H1 (cell line): ENCODE measurements around the gene MAML3. TPM values are rescaled to one million over a fixed set of nuclear protein-coding genes. Genes with fewer than 3 reads are reported as not detected.

Experiments
- CTCF ChIA-PET: fragments of 300-600 bp; sonication (Branson Sonifier 250); formaldehyde crosslinking; loops from one replicate; lab custom pipeline; 2021; ENCODE audit not compliant: partially characterized antibody; lab: Charles Lee
- POLR2A ChIA-PET: fragments of 300-600 bp; sonication (Branson Sonifier 250); formaldehyde crosslinking; loops from one replicate; lab custom pipeline; 2021; ENCODE audit warnings: inconsistent platforms; ENCODE audit not compliant: partially characterized antibody; lab: Charles Lee
- DNase-seq, 2 experiments: peaks; one replicate each; pipeline versions ENCODE4 v3.0.0 to v3.0.0-alpha.2; 2010 to 2022; ENCODE audit warnings: low spot score in 2 of 2, low read depth in 1 of 2, mixed read lengths in 1 of 2
- FAIRE-seq: peaks from 2 replicates; lab custom pipeline; 2011; peaks lifted over from hg19 to GRCh38; lab: Jason Lieb, UNC
- H2AFZ ChIP-seq: 2 replicates; pipeline ENCODE4 v1.8.1; 2012; ENCODE audit warnings: low read length, inconsistent platforms
- H2AK5ac ChIP-seq: 2 replicates; pipeline ENCODE4 v1.6.1; 2013; ENCODE audit warnings: low read depth, low read length
- H2BK120ac ChIP-seq: replicated peaks from 2 replicates; pipeline ENCODE3; 2013; ENCODE audit warnings: low read depth, low read length, inconsistent platforms
- H2BK12ac ChIP-seq: 2 replicates; pipeline ENCODE4 v1.6.1; 2013; ENCODE audit warnings: low read depth, low read length
- H2BK15ac ChIP-seq: 2 replicates; pipeline ENCODE4 v1.6.1; 2013; ENCODE audit warnings: low read length
- H2BK20ac ChIP-seq: 2 replicates; pipeline ENCODE4 v1.6.1; 2013; ENCODE audit warnings: low read length
- H2BK5ac ChIP-seq: 2 replicates; pipeline ENCODE4 v1.6.1; 2013; ENCODE audit warnings: low read depth, low read length
- H3K14ac ChIP-seq: 2 replicates; pipeline ENCODE4 v1.6.1; 2013; ENCODE audit warnings: inconsistent platforms; ENCODE audit not compliant: insufficient read length
- H3K18ac ChIP-seq: 2 replicates; pipeline ENCODE4 v1.6.1; 2013; ENCODE audit warnings: low read length; ENCODE audit errors: extremely low read depth
- H3K23ac ChIP-seq: 2 replicates; pipeline ENCODE4 v1.6.1; 2013; ENCODE audit warnings: inconsistent platforms; ENCODE audit not compliant: insufficient read length
- H3K23me2 ChIP-seq: 2 replicates; pipeline ENCODE4 v1.6.1; 2013; ENCODE audit warnings: low read depth, low read length
- H3K27ac ChIP-seq: 2 replicates; pipeline ENCODE4 v1.6.1; 2011; ENCODE audit warnings: low read depth, low read length, inconsistent platforms
- H3K27me3 ChIP-seq, 4 experiments: replicated peaks in 1 of 4; 1 replicate in 1 of 4; 2 replicates in 3 of 4; pipeline versions ENCODE4 v1.6.1 to v1.8.1; 2011 to 2013; ENCODE audit warnings: low read length in 3 of 4, mild to moderate bottlenecking in 3 of 4, inconsistent platforms in 2 of 4, mixed read lengths in 2 of 4, moderate library complexity in 1 of 4; ENCODE audit not compliant: control insufficient read depth in 3 of 4, insufficient read depth in 3 of 4; ENCODE audit errors: extremely low read depth in 1 of 4
- H3K36me3 ChIP-seq, 4 experiments: 2 replicates each; pipeline versions ENCODE4 v1.6.1 to v1.8.1; 2011 to 2013; ENCODE audit warnings: mild to moderate bottlenecking in 4 of 4, low read length in 3 of 4, moderate library complexity in 2 of 4, control low read depth in 1 of 4, inconsistent platforms in 1 of 4; ENCODE audit not compliant: insufficient read depth in 4 of 4, control insufficient read depth in 2 of 4
- H3K4ac ChIP-seq: replicated peaks from 2 replicates; pipeline ENCODE3; 2013; ENCODE audit warnings: low read length, low read depth, mixed read lengths, inconsistent platforms; ENCODE audit not compliant: insufficient read length
- H3K4me1 ChIP-seq, 4 experiments: replicated peaks in 1 of 4; 1 replicate in 1 of 4; 2 replicates in 3 of 4; pipeline versions ENCODE4 v1.6.1 to v1.8.1; 2011 to 2013; ENCODE audit warnings: low read length in 3 of 4, inconsistent platforms in 2 of 4, mixed read lengths in 1 of 4; ENCODE audit not compliant: insufficient read depth in 4 of 4, control insufficient read depth in 3 of 4
- H3K4me2 ChIP-seq, 2 experiments: 2 replicates each; pipeline versions ENCODE4 v1.6.1 to v1.8.1; 2011 to 2013; ENCODE audit warnings: low read depth in 2 of 2, low read length in 2 of 2, control low read depth in 1 of 2, inconsistent platforms in 1 of 2, mild to moderate bottlenecking in 1 of 2; ENCODE audit not compliant: insufficient read depth in 1 of 2
- H3K4me3 ChIP-seq, 4 experiments: fragments of 200-600, 300-600 bp in 1 of 4; sonication (generic), shearing (Covaris generic), sonication (Bioruptor Twin) in 1 of 4; 2 replicates each; pipeline versions ENCODE4 v1.5.1 to v1.8.1; 2011 to 2016; ENCODE audit warnings: low read length in 4 of 4, low read depth in 3 of 4, control low read depth in 2 of 4, inconsistent platforms in 2 of 4, mild to moderate bottlenecking in 2 of 4, mixed read lengths in 1 of 4, moderate library complexity in 1 of 4; ENCODE audit not compliant: insufficient read depth in 2 of 4; ENCODE audit errors: extremely low read depth in 1 of 4
- H3K56ac ChIP-seq: replicated peaks from 2 replicates; pipeline ENCODE3; 2013; ENCODE audit warnings: low read depth, mild to moderate bottlenecking, mixed read lengths, low read length, inconsistent platforms; ENCODE audit not compliant: insufficient read length
- H3K79me1 ChIP-seq: 2 replicates; pipeline ENCODE4 v1.6.1; 2013; ENCODE audit warnings: low read depth, low read length, control low read depth
- H3K79me2 ChIP-seq, 2 experiments: 2 replicates each; pipeline versions ENCODE4 v1.6.1 to v1.8.1; 2012 to 2013; ENCODE audit warnings: low read length in 2 of 2, mild to moderate bottlenecking in 2 of 2, inconsistent platforms in 1 of 2; ENCODE audit not compliant: insufficient read depth in 2 of 2, control insufficient read depth in 1 of 2
- H3K9ac ChIP-seq, 4 experiments: replicated peaks in 1 of 4; 1 replicate in 1 of 4; 2 replicates in 3 of 4; pipeline versions ENCODE4 v1.6.1 to v1.8.1; 2011 to 2013; ENCODE audit warnings: low read depth in 3 of 4, low read length in 3 of 4, control low read depth in 2 of 4, mild to moderate bottlenecking in 2 of 4, moderate library complexity in 2 of 4, inconsistent platforms in 1 of 4; ENCODE audit errors: extremely low read depth in 1 of 4
- H3K9me3 ChIP-seq, 2 experiments: 2 replicates each; pipeline versions ENCODE4 v1.6.1 to v1.8.1; 2012 to 2013; ENCODE audit warnings: mild to moderate bottlenecking in 2 of 2, moderate library complexity in 2 of 2, control low read depth in 1 of 2, inconsistent platforms in 1 of 2, low read depth in 1 of 2, low read length in 1 of 2, mixed read lengths in 1 of 2; ENCODE audit not compliant: insufficient read depth in 2 of 2
- H4K20me1 ChIP-seq, 2 experiments: replicated peaks in 1 of 2; 2 replicates each; pipeline versions ENCODE3 to v1.8.1; 2011 to 2013; ENCODE audit warnings: inconsistent platforms in 2 of 2, low read length in 2 of 2, mild to moderate bottlenecking in 1 of 2; ENCODE audit not compliant: insufficient read depth in 2 of 2, control insufficient read depth in 1 of 2
- H4K5ac ChIP-seq: 2 replicates; pipeline ENCODE4 v1.6.1; 2013; ENCODE audit warnings: low read length, low read depth, mixed read lengths, inconsistent platforms; ENCODE audit not compliant: insufficient read length
- H4K8ac ChIP-seq: 2 replicates; pipeline ENCODE4 v1.8.0; 2013; ENCODE audit warnings: mild to moderate bottlenecking, moderate library complexity, low read length, inconsistent platforms; ENCODE audit not compliant: insufficient read depth; ENCODE audit errors: extremely low read depth
- H4K91ac ChIP-seq: replicated peaks from 2 replicates; pipeline ENCODE3; 2013; ENCODE audit warnings: low read length, mixed read lengths, inconsistent platforms; ENCODE audit not compliant: insufficient read length
- CTBP2 ChIP-seq: IDR thresholded peaks from 2 replicates; pipeline ENCODE4 v1.7.0; 2011; ENCODE audit warnings: borderline replicate concordance, mild to moderate bottlenecking, moderate library complexity, mixed read lengths, low read length; ENCODE audit not compliant: insufficient read depth, insufficient read length
- FOSL1 ChIP-seq: IDR thresholded peaks from 2 replicates; pipeline ENCODE4 v1.6.1; 2011; ENCODE audit warnings: mild to moderate bottlenecking, low read depth, low read length, moderate library complexity; ENCODE audit not compliant: insufficient read depth
- HDAC2 ChIP-seq, 2 experiments: fragments of 300-600 bp in 1 of 2; sonication (generic) in 1 of 2; IDR thresholded peaks; 2 replicates each; pipeline ENCODE4 v1.6.1; 2011 to 2012; ENCODE audit warnings: low read depth in 2 of 2, low read length in 2 of 2, mild to moderate bottlenecking in 2 of 2, moderate library complexity in 2 of 2, borderline replicate concordance in 1 of 2, inconsistent platforms in 1 of 2
- KDM5A ChIP-seq: fragments of 200-600 bp; IDR thresholded peaks from 2 replicates; pipeline ENCODE4 v1.7.1; 2012; ENCODE audit warnings: mild to moderate bottlenecking, low read length, inconsistent platforms, mixed read lengths
- NRF1 ChIP-seq: IDR thresholded peaks from 2 replicates; pipeline ENCODE4 v1.6.1; 2011; ENCODE audit warnings: mild to moderate bottlenecking, low read depth, low read length, improper control_type of control experiment
- RNF2 ChIP-seq: fragments of 200-900, 300-1000 bp; sonication (generic); IDR thresholded peaks from 2 replicates; pipeline ENCODE4 v1.7.1; 2016; ENCODE audit warnings: borderline replicate concordance, low read depth, mild to moderate bottlenecking, antibody characterized with exemption, low read length; ENCODE audit not compliant: poor library complexity, severe bottlenecking; ENCODE audit errors: missing control alignments
- SIN3A ChIP-seq, 2 experiments: IDR thresholded peaks in 1 of 2; conservative IDR thresholded peaks in 1 of 2; 2 replicates each; pipeline ENCODE4 v1.6.1; 2011 to 2012; ENCODE audit warnings: low read length in 2 of 2, improper control_type of control experiment in 1 of 2, low read depth in 1 of 2, mild to moderate bottlenecking in 1 of 2
- SIRT6 ChIP-seq: IDR thresholded peaks from one replicate; pipeline ENCODE4 v1.7.1; 2012; ENCODE audit warnings: low read length, inconsistent platforms
- SP1 ChIP-seq: IDR thresholded peaks from 2 replicates; pipeline ENCODE4 v1.6.1; 2011; ENCODE audit warnings: low read depth, low read length
- WGBS, 2 experiments: shearing (Covaris generic) in 1 of 2; methylation state at CpG; one replicate each; pipeline versions ENCODE4 v1.1.6 to v1.1.7; 2013 to 2015; ENCODE audit warnings: low lambda C conversion rate in 2 of 2, mixed read lengths in 2 of 2, inconsistent platforms in 1 of 2, low coverage in 1 of 2, missing lambda C conversion rate in 1 of 2; ENCODE audit not compliant: insufficient replicate concordance in 2 of 2, insufficient coverage in 1 of 2, insufficient read length in 1 of 2; ENCODE audit errors: extremely low coverage in 1 of 2, missing lambda C conversion rate in 1 of 2; 5-methylcytosine and 5-hydroxymethylcytosine counted together
- polyA plus RNA-seq, 7 experiments: library from polyadenylated mRNA; depleted of rRNA in 3 of 7; stranded (reverse) in 5 of 7; unstranded in 2 of 7; fragments of >200 nt in 5 of 7; fragments of 200-250 nt in 2 of 7; gene quantifications; 1 replicate in 5 of 7; 2 replicates in 1 of 7; 4 replicates in 1 of 7; pipeline versions ENCODE4 v1.2.1 to v1.2.3, GENCODE V29; 2011 to 2013; ENCODE audit warnings: missing spikeins in 2 of 7, mixed read lengths in 2 of 7
- total RNA-seq: library from RNA; stranded (reverse); fragmentation: NEBNext Ultra II Directional; extraction: Animal tissue kit (Norgen Biotek cat#: 25700); gene quantifications from 2 replicates; pipeline ENCODE4 v1.2.1, GENCODE V29; 2021
- TF ChIP-seq, protein P1 (sequence below): IDR thresholded peaks from 2 replicates; pipeline ENCODE4 v1.6.1; 2011; ENCODE audit warnings: low read depth, mild to moderate bottlenecking, low read length; ENCODE audit not compliant: insufficient read depth
- TF ChIP-seq, protein P2 (sequence below): IDR thresholded peaks from 2 replicates; pipeline ENCODE4 v1.6.1; 2012; ENCODE audit warnings: low read length, inconsistent platforms

Gene MAML3
- total and polyA plus RNA-seq, 2 of the 8 experiments (the other 6 are each of a cell fraction or from before 2014, with no cell fraction given), result 2.1 to 5.7 TPM

DNA sequence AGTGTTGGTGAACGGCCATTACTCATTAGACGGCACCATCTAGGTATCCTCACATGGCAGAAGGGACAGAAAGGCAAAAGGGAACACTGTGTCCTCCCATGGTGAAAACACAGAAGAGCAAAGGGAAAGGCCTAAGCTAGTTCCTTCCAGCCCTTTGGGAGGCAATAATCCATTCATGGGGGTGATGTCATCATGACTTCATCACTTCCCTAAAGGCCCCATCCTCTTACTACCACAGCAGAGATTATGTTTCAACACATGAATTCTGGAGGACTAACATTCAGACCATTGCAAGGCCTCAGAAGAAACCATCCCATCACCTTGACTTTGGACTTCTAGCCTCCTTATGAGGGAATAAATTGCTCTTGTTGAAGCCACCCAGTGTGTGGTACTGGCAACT lies 250.1 kb downstream of the MAML3 start:
- Histone ChIP-seq H3K9me3 (peaks cover 0 to 2% of the 10 kb centered on the region in 2 experiments; a peak in 1 of 4 replicates), H2BK12ac (no peak overlapping the region), H2AK5ac (no peak overlapping the region), H3K9ac (no peak overlapping the region), H3K23me2 (no peaks in the 10 kb centered on the region), H4K5ac (no peak overlapping the region), H2AFZ (no peak overlapping the region), H3K4me1 (peaks cover 3 to 15% (median 6%) of the 10 kb centered on the region in 4 experiments), H3K23ac (no peak overlapping the region), H4K8ac (no peak overlapping the region), H2BK15ac (no peak overlapping the region), H3K56ac (no peak overlapping the region), H3K18ac (no peak overlapping the region), H3K27ac (no peak overlapping the region), H4K20me1 (no peaks in the 10 kb centered on the region), H3K79me2 (no peaks in the 10 kb centered on the region), H2BK20ac (no peak overlapping the region), H3K4ac (no peak overlapping the region), H3K4me2 (no peak overlapping the region), H3K14ac (no peak overlapping the region), H3K4me3 (no peak overlapping the region), H4K91ac (no peak overlapping the region), H3K27me3 (peaks cover 0 to 1% (median 0%) of the 10 kb centered on the region in 4 experiments; a peak in 1 of 7 replicates), H2BK5ac (no peak overlapping the region), H2BK120ac (no peak overlapping the region), H3K79me1 (no peaks in the 10 kb centered on the region; the same call in 1 of the 2 replicates), H3K36me3 (no peaks in the 10 kb centered on the region)
- ChIA-PET POLR2A (no interaction called here), CTCF (no interaction called here)
- 100% methylated on average over 2 of the region's 2 CpGs; no CpG with 5 or more reads in 1 of the 2 experiments for WGBS, 2 experiments
- FAIRE-seq (no peak), DNase-seq (no peak)
- TF ChIP-seq SP1, result no peak
- TF ChIP-seq, protein P1, sequence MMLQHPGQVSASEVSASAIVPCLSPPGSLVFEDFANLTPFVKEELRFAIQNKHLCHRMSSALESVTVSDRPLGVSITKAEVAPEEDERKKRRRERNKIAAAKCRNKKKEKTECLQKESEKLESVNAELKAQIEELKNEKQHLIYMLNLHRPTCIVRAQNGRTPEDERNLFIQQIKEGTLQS, result no peak
- no peak for TF ChIP-seq RNF2
- TF ChIP-seq SIRT6, result no peak
- no peak for TF ChIP-seq KDM5A
- no peak for TF ChIP-seq HDAC2 (IDR thresholded peaks at IDR 0.05; ENCODE audit: borderline replicate concordance in 1 of 2, low read depth in 2 of 2, low read length in 2 of 2)
- TF ChIP-seq SIN3A (conservative IDR thresholded peaks at IDR 0.05 in 1 of 2, IDR thresholded peaks at IDR 0.05 in 1 of 2; ENCODE audit: low read depth in 1 of 2, low read length in 2 of 2), result no peak
- no peak for TF ChIP-seq FOSL1
- no peak for TF ChIP-seq NRF1
- no peak for TF ChIP-seq CTBP2
- TF ChIP-seq, protein P2, sequence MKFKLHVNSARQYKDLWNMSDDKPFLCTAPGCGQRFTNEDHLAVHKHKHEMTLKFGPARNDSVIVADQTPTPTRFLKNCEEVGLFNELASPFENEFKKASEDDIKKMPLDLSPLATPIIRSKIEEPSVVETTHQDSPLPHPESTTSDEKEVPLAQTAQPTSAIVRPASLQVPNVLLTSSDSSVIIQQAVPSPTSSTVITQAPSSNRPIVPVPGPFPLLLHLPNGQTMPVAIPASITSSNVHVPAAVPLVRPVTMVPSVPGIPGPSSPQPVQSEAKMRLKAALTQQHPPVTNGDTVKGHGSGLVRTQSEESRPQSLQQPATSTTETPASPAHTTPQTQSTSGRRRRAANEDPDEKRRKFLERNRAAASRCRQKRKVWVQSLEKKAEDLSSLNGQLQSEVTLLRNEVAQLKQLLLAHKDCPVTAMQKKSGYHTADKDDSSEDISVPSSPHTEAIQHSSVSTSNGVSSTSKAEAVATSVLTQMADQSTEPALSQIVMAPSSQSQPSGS, result no peak
